Stimulated activated CD4-positive, alpha-beta T cell treated with anti-CD3 and anti-CD28 coated beads, Interleukin-15, amount 100 ng/mL, for 1 hour (primary cell): ENCODE measurements around the gene SSR2.
"Not testable (repeated sequence)": the region's sequence is repeated elsewhere in the genome, so short reads cannot be mapped to it uniquely, and the experiment has no call there.

Experiments used
- DNase-seq, 2 donors: peaks; one replicate each; pipeline ENCODE4 v3.0.0-alpha.2; 2020; ENCODE audit warnings: low read depth in 1 of 2, low spot score in 1 of 2

SSR2 gene

DNA sequence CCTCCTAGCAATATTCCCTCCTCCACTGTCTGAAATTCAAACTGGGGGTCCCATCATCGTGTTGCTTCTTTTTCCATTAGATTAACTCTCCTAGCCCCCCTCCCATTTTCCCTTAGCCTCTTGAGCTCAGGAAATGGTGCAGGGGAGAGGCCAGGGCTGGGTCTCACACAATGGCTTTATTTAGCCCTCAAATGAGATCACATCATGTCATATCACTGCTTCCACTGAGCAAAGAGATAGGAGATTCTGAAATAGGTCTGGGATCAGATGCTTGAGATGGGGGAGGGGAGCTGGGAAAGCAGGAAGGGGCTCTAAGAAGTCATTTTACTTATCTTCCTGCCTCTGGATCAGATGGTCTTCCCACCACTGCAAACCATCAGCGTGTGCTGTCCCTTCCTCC, 24.6 kb downstream of the SSR2 start:
- DNase-seq: no peak

DNA sequence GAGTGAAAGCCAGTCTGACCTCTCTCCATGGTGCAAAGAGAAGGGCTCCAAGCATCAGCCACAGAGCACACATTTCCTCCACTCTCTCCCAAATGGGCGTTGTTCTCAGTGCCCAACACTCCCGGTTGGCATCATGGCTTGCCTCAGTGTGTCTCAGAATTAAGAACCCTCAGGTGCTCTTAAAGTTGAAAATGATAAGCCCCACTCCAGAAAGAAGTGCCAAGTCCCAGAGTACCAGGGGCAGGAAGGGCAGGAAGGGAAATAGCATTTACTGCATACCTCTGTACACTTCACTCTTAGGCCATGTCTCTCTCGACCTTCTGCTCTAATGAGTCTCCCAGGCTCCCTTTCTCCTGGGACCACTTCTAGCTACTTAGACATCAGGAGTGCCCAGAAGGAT, 27.2 kb downstream of the SSR2 start:
- DNase-seq: no peak

DNA sequence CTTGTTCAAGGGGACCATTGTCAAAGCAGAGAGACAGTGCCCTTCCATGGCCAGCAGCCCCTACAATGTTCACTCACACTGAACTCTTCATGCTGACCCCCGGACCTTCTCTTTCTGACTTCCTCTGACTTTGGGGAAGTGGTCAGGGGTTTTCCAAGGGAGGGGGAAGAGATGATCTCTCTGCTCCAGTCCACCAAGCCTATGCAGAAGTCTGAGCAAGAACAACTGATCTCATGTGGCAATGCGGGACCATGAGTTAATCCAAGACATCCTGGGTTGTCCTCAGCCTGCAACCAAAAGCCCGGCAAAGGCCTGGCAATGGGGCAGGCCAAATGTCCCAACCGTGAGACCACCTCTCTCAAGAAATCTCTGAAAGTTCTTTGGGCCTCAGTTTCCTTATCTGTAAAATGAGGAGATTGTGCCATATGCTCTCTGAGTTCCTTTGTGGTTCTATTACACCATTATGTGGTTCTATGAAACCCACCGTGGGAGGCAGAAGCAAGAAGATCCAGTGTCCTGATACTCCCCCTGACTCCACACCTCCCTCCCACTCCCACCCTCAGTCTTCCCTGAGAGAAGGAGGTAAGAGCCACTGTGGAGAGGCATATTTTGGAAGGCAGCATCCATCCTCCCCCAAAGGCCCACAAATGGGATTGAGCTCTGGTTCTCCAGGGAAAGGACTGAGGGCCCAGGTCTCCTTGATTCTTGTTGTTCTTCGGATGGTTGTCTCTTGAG, 30.6 kb downstream of the SSR2 start:
- DNase-seq: no peak

DNA sequence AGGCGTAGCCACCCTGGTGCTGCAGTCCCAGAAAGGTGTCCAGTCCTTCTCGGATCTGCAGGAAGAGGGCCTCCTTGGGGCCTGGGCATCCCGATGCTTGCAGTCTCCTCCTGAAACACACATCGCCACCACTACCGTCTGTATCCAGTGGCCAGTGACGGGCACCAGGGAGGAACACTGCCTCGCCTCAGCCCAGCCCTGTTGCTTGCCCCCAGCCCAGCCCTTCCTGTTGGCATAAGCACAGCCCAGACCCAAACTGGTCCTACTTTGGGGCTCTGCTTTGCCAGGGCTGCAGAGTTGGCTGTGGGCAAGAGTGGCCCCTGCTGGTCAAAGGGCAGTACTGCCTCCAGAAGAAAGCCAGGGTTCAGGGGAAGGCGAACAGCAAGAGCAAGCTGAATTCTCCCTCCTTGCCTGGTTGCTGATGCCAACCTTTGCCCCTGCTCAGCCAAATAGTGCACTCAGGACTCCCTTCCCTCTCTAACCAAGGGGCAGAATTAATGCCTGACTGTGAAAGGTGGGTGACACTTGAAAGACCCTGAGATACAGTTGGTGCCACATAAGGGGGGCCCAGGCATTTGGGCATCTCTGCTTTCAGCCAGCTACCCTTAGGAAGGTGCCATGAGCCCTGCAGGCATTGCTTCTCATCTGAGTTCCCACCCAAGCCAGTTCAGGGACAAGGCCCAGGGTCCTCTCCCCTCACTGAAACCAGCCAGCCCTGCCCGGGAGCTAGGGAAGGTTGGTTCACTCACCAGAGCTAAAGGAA, 31.3 kb downstream of the SSR2 start:
- DNase-seq: peak; percentile 60 to 62

DNA sequence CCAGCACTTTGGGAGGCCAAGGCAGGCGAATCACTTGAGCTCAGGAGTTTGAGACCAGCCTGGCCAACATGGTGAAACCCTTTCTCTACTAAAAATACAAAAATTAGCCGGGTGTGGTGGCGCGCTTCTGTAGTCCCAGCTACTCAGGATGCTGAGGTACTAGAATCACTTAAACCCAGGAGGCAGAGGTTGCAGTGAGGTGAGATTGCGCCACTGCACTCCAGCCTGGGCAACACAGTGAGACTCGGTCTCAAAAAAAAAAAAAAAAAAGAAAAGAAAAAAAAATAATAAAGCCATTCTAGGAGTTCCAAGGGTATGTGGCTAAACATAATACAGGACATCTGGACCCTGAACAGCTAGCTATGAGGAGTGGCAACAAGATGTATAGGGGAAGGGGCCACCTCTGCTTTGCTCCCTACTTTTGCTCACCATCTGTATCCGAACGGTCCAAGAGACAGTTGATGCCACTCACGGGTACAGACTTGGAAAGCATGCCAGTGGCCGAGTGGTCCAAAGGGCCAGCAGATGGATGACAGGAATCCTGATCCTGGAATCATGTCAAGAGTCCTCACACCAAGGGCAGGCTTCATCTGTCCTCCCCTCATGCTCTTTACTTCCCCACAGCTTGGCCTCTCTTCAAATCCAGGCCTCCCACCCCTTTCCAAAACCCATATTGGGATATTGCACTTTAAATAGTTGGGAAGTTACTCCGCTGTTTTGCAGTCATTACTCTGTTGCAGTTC, 35.7 kb downstream of the SSR2 start:
- DNase-seq: not testable (repeated sequence)

DNA sequence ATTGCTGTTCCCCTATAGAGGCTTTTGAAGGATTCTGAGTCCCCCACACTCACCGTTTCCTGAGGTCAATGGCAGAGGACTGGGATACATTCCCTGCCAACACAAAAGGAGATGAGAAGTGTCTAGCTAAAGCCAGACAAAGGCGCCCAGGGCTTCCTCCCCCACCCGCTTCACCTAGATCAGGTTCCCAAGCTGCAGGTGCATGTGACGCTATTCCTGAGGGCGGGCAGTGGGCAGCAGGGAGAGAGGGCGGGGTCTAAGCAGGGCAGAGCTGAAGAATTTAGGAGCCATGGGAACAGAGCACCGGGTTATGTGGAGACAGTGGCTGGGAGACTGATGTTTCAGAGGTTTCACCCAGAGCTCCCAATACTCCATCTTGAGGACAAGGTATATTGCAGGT, 36.4 kb downstream of the SSR2 start:
- no peak for DNase-seq

DNA sequence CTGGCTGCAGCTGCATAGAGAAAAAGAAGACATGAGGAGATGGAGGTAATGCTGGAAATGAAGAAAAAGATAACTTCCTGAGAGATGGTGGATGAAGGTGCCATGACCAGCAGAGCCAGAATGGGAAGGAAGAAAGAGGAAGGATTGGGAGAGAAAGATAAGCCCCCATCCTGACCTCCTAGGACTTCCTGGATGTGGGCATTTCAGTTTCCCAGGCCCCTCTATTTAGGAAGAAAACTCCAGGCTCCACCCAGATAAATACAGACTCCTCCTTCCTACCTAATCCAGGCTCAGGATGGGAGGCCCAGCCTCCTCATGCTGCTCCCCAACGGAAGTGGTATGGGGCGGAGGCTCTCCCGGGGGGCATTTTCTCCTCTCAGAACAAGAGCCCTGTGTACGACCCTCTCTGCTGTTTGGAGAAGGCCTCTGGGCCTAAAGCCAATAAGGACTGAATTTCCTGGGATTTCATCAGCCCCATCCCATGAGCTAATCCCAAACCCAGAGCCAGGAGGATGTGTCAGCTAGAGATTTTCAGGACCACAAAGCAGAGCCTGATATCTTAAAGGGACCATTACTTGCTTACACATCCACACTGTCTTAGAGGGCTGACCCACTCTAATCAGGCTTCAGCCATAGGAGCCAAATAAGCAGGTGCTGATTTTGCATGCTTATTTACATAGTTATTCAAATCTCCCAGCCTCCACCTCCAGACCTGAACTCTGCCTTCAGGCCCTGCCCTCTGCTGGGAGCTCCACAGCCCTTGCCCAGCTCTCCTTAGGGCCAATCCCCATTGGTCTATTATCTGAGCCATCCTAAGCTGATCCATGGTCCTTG, 37.3 kb downstream of the SSR2 start:
- DNase-seq: no peak

DNA sequence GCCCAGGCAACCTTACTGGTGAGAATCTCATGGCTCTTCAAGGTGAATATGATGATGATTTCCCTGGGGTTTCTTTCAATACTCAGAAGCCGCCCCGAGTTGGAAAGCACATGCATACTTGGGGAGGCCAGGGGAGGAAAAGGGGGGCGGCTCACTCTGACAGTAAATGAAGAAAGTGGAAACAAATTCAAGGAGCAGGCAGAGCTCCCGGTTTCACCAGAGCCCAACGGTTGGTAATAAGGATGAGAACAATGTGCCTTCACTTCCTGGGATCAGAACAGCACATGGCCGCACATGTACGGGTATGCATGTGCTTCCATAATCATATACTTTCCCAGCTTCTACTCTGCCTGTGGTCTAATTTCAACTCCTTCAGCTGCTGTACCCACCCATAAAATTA, 38.6 kb downstream of the SSR2 start:
- DNase-seq: no peak

DNA sequence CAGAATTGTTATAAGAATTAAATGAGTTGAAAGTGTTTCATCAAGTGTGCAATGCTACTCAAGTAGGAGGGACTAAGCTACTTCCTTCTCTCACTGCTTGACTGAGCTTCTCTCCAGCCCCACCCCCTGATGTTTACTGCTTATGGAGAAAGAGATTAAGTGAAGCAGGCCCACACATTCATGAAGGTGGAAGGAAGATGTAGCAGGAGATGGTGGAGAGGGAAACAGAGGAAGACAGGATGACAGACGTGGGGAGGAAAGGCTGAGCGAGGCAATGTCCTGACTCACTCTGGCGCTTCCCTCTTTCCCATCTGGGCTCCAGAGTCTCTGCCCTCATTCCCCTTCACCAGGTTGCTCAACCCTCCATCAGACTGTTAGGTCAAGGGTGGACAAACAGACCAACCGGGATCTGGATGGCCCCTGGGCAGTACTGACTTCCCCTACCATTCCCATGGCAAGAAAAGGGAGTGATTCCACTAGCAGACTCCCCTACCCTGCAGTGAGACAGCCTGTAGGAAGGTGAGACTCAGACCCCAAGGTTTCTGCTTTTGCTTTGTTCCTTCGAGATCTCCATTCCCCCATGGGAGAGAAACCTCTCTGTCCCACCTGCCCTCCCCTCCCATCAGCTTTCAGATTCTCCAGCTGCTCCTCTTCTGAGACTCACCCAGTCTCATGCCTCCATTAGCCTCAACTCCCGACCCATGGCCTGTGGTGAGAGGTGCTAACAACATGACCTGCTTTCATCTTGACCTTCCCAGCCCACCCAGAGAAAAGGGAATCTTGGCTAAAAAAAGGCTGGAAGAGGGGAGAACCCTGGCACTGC, 39.3 kb downstream of the SSR2 start:
- no peak for DNase-seq

DNA sequence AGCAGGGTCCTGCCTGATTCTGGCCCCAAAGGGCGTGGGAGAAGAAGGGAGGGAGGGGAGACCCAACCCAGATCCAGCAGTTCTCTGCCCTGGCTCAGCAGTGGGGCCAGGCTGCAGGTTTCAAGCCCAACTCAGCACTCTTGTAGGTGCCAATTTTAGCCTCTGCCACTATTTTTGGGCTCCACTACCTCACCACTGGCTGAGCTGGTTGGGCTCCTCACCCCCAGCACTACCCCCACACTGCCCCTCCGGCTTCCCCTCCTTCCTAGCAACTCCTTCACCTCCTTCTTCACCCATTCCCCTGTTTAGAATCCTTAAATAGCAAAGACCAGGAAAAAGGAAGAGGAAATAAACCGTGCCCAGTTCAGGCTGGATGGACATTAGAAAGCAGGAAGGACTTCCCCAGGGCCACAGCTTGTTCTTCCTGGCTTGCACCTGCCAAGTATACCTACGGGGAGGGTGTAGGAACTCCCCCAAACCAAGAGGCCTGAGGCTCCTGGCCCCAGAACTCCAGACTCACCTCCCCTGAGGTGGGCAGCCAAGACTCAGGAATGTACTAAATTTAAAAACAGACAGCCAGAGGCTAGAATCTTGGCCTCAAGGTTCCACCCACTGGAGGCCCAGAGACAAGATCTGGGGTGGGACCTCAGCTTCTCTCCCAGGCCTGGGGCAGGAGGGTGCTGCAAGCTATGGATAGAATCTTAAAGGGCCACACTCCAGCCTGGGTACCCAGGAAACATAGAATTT, 41.0 kb downstream of the SSR2 start:
- DNase-seq: no peak

DNA sequence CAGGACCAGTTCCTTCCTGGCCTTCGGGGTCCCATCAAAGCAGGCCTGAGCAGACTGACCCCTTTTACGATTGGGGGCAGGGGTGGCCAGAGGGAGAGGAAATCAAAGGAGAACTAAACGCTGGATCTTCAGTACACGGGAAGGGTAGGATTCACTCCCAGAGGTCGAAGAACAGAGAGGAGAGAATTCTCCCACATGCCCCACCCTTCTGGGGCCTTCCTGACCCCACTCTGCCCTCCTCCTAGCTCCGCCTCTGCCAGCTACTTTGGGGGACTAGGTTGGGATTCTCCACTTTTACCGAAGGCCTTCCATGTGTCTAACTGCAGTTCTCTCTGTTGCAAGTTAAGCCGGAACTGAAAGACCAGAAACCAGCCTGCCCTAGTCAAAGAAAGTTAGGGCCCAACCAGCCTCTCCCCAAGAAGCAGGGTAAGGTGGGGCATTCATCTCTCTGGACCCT, 41.8 kb downstream of the SSR2 start:
- no peak for DNase-seq

DNA sequence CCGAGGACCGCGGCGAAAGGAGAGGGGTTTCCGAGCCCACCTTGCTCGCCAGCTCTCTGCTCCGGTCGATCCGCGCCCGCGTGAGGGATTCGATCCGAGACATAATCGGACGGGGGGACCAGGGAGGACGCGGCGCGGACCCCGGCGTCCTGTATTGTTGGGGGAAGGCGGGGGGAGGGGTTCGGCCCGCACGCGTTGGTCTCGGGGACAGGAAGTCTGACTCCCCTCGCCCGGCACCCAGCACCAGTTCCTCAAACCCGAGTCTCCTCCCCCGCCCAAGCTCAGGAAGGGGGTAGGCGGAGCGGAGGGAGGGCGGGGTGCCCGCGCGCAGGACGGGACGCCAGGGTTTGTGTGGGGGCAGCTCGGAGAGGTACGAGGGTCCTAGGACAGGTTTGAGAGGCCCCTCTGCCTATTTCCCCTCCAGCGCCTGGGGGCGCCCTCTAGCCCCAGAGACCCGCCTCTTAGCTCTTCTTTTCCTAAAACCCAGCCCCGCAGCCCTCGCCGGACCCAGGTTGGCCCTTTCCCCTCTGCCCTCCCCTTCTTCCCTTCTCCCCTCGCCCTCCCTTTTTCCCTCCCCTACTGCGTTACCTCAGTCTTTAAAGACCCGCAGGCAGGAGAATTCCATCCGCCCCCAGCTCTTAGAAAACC, 42.3 kb downstream of the SSR2 start, which contains the start of gene ARHGEF2:
Gene ARHGEF2, minus strand, starts transcription at position 223 of the 648 bp plus-strand sequence. Its CDS starts 120 bp downstream, at position 103.
- peak; percentile 59 to 69 for DNase-seq

DNA sequence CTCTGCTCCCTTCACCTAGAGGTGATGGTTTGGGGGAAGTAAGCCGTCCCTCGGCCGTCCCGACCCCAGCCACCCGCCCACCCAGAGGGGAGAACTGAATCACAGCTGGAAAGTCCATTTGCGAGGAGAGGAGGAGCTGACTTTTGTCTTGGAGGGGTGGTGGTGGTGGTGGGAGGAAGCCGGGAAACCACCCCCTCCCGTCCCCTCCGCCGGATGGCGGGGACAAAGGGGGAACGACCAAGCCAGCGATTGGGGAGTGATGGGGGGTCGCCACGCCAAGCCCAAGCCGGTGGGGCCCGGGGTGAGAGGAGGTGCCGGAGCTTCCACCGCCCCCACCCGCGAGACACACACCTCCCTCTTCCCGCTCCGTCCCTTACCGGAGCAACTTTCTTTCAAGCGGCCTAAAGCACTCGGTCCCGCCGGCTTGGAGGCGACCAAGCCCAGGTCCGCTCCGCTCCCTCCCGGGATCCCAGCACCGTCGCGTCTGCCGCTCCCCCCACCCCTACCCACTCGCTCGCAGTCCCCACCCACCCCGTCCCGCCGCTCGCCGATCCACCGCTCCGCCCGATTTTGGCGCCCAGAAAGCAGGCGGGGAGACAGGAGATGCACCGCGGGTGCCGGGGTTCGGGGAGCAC, 42.9 kb downstream of the SSR2 start:
- DNase-seq: peak; percentile 40 to 55

DNA sequence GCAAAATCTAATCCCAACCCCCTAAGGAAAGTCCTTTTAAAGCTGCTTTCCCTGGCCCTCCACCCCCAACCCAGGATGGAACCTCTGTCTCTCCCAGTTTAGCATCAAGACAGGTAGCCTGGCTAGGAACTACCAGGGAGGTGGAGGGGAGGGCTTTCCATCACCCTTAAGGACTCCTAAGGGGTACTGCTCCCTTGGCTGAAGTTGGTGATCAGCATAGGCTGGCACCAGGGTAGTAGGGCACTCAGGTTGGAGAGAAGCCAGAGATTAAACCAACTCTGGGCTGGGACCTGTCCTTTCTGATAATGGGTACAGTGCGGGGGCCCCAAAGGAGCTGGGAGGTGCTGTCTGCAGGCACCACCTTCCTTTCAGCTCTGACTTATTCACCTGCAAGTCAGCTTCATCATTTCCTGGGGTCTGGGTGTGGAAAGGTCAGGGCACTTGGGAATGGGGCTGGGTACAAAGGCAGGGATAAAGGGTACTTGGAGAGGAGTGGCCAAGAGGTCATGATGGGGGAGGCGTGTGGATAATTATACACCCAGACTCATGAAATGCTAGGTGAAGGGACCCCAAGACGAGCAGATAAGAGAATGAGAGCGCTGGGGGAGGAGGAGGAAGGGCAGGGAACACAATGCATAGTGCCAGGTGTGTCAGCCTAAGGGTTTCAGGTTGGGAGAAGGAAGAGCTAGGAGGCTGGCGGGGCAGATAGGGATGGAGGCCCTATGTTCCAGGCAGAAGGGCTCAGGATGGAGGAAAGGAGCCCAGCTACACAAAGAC, 43.6 kb downstream of the SSR2 start:
- DNase-seq: no peak

DNA sequence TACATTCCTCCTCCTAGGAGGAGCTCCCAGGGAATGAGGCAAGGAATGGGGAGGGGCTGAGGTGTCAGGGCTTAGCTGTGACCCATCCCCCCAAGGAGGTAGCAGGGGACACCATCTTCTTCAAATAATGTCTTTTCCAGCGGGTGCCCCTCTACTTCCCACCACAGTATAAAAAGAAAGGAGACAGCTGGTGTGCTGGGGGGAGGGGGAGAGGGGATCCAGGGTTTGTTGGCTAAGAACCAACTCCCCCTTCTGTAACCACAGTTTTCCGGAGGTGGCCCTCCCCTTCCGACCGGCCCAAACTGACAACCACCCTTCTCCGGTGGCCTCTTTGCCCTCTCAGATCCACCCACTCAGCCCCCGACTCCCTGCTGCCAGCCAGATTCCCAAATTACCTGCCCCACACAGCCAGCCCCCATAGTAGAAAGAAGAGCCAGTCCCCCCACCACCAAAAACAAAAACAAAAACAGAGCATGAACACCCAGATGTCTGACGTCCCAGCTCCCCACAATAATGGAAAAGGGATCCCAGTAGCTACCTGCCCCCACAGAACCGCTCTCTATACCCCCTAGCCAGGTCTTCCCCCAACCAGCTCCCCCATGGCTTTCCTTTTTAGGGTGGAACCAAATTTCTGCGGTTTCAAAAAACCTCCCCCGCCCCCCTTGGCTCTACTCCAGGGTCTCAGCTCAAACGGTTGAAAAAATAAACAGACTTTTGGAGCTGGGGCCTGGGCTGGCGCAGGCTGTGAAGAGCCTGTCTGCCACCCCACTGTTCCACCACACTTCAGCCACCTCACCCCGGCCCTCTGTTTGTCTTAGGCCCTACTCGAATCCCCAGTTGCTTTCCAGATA, 44.5 kb downstream of the SSR2 start:
- DNase-seq: peak; percentile 47 to 50

DNA sequence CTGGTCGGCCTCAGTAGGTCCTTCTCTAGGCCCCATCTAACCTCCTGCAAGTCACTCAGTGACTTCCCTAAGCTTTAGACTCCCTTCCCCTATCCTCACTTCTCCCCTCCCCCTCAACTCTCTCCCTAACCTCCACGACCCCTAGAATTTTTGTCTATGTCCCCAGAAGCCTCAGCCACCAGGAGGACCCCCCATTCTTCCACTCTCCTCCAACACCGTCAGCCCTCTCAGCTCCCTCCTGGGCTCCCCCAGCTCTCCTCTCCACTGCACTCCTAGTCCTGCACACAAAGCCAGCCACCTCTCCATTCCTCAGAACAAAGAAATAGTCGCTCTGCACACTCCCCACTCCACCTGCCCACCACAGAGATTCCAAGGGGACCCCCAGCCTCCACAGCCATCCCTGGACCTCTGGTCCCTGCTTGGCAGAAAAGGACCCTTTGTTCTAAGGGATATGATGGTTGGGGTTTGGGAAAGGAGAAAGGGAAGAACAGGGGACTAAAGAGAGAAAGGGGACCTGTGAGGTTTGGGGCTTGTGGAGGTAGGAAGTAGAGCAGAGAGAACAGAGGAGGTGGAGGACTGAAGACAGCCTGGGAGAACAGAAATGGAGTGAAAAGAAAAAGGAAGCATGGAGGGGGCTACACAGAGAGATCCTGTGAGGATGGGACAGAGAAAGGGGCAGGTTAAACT, 45.2 kb downstream of the SSR2 start:
- DNase-seq: no peak
